ENCODE results near the gene UNC5CL. TPM values are rescaled to one million over a fixed set of nuclear protein-coding genes. Genes with fewer than 3 reads are reported as not detected.

Gene UNC5CL
- total RNA-seq, 4 donors from 2014 or later = 1.1 to 1.7 (median 1.7) TPM; not detected in 1

DNA sequence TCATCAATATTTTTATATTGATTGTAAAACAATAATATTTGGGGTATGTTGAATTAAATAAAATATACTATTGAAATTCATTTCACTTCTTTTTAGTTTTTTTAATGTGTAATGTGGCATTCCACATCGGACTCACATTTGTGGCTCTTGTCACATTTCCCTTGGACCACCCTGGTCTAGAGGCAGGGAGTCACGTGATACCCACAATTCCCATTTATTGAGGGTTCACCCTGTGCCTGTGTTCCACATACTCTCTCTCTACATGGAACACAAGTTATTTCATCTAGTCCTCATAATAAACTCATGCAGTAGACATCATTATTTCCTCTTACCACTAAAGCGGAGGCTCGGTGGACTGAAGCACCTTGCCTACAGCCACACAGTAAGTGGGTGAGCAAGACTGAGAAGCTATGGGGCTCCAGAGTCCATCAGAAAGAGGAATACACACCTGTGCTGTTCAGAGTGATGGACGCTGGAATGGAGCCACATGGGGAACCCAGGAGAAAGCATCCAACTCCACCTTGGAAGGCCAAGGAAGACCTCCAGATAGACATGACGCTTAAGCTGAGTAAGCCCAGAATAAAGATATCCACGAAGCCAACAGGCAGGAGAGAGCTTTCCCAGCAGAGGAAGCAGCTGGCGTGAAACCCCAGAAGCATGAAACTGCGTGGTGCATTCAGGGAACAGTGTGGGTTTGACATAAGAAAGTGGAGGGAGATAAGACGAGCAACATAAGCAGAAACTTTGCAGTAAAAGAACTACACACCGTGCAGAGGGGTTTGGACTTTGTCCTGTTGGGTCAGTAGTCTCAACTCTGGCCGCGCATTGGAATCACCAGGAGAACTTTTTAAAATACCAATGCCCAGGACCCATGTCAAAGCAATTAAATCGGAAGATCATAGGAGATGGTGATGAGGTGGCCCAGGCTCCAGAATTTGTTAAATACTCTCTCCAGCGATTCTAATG, 49.5 kb downstream of the UNC5CL start:
- TF ChIP-seq, protein P1, sequence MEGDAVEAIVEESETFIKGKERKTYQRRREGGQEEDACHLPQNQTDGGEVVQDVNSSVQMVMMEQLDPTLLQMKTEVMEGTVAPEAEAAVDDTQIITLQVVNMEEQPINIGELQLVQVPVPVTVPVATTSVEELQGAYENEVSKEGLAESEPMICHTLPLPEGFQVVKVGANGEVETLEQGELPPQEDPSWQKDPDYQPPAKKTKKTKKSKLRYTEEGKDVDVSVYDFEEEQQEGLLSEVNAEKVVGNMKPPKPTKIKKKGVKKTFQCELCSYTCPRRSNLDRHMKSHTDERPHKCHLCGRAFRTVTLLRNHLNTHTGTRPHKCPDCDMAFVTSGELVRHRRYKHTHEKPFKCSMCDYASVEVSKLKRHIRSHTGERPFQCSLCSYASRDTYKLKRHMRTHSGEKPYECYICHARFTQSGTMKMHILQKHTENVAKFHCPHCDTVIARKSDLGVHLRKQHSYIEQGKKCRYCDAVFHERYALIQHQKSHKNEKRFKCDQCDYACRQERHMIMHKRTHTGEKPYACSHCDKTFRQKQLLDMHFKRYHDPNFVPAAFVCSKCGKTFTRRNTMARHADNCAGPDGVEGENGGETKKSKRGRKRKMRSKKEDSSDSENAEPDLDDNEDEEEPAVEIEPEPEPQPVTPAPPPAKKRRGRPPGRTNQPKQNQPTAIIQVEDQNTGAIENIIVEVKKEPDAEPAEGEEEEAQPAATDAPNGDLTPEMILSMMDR (IDR thresholded peaks at IDR 0.05; ENCODE audit: low read depth) = no peak

DNA sequence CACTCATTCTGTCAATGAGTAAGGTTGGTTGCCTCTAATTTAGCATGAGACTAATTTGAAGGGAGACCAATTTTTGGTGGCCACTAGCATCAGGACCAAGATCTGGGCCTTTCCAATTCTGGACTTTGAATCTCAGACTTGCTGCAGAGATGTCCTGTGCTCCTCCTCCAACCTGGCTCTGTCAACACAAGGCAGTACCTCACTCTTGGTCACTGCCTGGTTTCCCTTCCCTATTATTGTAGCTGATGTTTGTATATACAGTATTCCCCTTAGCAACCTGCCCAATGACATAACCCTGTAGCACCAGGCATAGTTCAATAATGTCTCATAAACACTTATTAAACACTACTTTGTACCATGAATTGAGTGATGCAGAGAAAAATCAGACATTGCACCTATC, 50.4 kb downstream of the UNC5CL start:
- TF ChIP-seq, protein P1 (IDR thresholded peaks at IDR 0.05; ENCODE audit: low read depth) = no peak

DNA sequence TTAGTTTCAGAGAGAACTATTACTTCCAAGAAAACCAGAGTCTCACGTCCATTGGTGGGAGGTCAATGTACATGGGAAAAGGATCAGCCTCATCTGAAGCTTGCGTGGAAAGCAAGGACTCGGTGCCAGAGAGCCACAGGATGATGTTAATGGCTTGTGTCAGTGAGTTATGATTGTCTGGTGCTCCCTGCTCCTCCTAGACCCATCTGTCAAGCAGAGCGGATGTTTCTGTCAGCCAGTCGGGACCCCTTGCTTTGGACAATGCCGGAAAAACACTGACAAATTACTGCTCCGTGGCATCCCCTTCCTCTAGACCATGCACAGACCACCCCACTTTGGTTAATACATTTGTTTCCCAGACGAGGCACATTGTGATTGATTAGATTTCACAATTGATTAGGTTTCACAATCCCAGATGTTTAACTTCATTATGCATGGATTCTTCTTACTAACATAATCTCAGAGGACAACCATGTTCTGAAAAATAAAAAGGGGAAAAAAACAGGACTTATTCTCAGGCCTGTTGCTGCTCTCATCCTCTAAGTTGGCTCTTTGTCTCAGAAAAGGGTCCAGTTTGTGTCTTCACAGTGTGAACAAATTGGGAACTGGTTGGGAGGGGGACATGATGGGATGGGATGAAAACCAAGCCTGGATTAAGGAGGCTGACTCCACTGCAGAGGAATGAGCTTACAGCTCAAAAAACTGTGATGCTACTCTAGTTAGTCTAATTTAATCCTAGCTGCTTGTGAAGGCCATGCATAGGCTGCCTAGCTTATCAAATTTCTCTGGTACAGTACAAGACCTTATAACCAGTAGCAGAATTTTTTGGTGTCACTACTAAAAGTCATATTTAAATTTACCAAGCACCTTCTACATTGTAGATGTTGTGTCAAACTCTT, 51.9 kb downstream of the UNC5CL start:
- TF ChIP-seq, protein P1 (IDR thresholded peaks at IDR 0.05; ENCODE audit: low read depth) = no peak

DNA sequence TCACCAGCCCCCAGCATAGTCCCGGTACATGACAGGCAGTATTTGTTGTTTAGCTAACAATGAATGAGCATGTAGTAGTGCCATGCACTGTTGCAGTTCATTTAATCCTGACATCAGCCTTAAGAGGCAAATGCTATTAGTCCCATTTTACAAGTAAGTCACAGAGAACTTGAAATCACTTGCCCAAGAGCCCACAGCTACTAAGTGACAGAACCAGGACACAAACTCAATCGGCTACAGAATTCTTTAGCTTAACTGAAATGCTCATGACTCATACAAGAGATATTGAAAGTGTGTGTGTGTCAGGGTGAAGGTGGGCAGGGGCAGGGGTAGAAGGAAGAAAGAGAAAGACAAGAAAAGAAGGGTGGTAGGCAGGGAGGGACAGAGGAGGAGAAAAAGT, 52.7 kb downstream of the UNC5CL start:
- TF ChIP-seq, protein P1 (IDR thresholded peaks at IDR 0.05; ENCODE audit: low read depth) = no peak

DNA sequence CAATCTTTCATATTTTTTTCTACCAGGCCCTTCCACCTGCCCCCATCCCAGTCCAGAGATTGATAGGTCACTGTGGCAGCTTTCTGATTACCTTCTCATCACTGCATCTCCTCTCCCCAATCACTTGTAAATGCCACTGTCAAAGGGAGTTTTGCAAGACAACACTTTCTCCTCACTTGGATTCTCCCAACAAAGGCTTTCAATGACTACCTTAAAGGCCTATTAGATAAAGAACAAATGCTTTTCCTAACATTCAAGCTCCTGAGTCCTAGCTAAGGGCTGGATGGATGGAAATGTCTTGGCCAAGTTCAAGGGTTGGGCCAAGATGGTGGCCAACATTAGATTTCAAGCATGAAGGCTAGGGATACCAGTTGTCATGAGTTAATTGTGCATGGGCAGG, 55.3 kb downstream of the UNC5CL start:
- TF ChIP-seq, protein P1 (IDR thresholded peaks at IDR 0.05; ENCODE audit: low read depth) = no peak

DNA sequence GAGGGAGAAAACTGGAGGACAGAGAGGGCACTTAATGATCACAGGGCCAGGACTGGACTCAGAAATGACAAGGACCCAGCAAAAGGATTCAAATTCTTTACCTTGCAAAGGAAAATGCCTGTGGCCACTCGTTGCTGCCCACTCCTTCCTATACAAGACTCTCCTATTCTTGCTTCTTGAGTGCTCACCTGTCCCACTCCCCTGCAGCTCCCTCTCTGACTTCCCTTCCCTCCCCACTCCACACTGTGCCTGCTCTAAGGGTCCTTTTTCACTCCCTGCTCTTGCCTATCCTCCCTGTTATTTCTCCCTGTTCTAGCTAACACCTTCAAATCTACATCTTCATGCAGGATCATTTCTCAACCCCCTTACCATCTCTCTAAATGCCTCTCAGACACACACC, 56.1 kb downstream of the UNC5CL start:
- TF ChIP-seq, protein P1 (IDR thresholded peaks at IDR 0.05; ENCODE audit: low read depth) = no peak
